Myocyte (in vitro differentiated cells): ENCODE results near the gene ZPR1. TPM values are rescaled to one million over a fixed set of nuclear protein-coding genes. Genes with fewer than 3 reads are reported as not detected.
A peak's percentile ranks its signal among the peaks of the same experiment; 100 is the strongest.
"Not testable (repeated sequence)": the region's sequence is repeated elsewhere in the genome, so short reads cannot be mapped to it uniquely, and the experiment has no call there.

Experiments used
- DNase-seq: peaks from one replicate; pipeline ENCODE4 v3.0.0-alpha.2; 2012; ENCODE audit warnings: low read depth
- total RNA-seq: library from RNA; depleted of rRNA; stranded (reverse); fragments of >200 nt; gene quantifications from 2 replicates; pipeline ENCODE4 v1.2.3, GENCODE V29; 2014

ZPR1 gene
- total RNA-seq, 1 donor from 2014 or later: 83.5 TPM

- no peak for DNase-seq
Measured at GRCh38 chr11:116823031-116823843, 35.4 kb upstream of the ZPR1 start, which contains the start of gene APOA4. Gene APOA4 (minus strand): TSS chr11:116823304. CDS start chr11:116823191, 113 bp downstream.

DNA sequence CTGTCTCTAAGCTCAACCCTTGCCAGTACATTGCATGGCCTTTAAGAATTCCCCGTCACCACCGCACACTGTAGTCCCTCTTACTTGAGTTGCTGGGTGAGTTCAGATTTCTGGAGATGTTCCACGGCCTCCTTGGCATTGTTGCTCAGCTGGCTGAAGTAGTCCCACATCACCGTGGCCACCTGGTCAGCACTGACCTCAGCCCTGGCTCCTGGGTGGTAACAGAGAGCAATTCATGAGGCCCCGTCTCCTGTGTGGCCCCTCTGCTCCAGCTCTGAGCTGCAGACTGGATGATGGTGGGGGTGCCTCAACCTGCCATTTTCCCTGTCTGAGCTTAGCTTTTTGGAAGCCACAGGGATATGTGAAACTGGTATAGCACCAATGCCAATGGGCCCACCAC lies 34.8 kb upstream of the ZPR1 start:
- DNase-seq: no peak

DNA sequence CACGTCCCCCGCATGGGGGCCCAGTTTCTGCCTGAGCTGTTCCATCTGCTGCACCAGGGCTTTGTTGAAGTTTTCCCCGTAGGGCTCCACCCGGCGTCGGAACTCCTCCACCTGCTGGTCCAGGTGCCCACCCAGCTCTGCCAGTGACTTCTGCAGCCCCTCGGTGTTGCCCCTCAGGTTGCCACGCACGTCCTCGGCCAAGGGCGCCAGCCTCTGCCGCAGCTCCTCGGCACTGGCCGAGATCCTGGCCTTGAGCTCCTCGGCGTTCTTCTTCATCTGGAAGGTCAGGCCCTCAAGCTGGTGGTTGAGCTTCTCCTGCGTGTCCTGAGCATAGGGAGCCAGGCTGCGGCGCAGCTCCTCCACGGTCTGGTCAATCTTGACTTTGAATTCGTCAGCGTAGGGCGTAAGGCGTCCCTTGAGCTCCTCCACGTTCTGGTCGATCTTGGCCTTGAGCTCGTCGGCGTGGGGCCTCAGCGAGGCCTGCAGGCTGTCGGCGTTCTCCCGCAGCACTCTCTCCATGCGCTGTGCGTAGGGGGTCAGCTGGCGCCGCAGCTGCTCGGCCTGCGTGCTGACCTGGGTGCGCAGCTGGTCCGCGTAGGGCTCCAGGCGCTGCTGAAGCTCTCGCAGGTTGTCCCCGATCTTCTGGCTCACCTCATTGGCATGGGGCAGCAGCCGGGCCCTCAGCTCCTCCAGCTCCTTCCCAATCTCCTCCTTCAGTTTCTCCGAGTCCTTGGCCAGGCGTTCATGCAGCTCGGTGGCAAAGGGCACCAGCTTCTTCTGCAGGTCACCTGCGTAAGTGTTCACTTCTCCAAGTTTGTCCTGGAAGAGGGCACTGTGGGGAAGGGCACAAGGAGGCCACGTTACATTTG lies 33.5 kb upstream of the ZPR1 start:
- DNase-seq: no peak

DNA sequence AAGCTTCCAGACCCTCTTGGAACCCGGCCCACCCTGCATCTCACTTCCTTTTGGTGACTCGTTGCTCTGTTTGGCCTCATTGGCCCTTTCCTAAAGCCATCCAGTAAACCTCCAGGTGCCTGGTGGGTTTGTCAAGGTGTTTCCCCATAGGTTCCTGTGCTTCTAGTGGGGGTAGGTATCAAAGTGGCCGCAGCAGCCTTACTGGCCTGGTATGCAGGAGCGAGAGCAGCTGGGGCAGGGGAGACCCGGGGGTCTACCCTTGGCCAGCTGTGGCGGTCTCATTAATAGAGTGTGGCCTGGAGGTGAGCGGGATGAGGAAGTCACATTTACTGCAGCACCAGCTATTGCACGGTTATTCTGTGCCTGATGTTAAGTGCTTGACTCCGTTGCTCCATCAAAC lies 31.2 kb upstream of the ZPR1 start:
- DNase-seq: no peak

DNA sequence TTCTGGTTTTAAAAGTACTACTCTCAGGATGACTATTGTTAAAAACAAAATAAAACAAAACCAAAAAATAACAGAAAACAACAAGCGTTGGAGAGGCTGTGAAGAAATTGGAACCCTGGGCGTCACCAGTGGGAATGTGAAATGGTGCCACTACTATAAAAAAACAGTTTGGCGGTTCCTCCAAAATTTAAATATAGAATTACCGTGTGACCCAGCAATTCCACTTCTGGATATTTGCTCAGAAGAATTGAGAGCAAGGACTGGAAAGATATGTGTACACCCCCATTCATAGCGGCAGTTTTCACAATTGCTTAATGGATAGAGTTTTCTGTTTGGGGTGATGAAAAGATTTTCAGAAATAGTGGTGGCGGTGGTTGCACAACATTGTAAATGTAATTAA lies 26.7 kb upstream of the ZPR1 start:
- DNase-seq: no peak

DNA sequence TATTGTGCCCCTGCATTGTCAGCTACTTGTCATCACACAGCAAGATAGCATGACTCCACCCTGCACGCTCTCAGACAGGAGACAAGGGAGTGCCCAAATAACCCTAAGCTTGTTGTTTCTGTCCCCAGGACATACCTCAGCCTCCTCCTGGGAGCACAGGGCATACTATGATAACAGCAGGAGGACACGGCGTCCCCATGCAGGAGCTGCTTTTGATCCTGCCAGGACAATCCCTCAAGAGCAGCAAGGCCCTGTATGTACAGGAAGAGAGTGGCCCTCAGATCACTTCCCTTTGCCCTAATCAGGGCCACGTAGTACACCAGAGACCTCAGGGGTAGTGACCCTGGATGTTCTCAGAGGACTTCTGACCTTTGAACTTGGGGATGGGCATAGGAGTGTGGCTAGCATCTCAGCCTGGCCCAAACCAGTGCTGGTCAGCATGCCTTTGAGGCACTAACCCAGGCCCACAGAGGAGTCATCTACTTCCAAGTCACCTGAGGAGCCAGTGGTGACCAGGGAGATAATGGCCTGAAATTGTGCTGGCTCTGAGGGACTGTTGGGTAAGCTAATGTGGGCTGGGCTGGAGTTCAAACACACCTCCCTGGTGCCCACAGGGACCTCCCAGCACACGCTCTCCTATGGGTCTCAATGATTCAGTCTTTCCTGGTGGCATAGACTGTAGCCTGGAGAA lies 26.1 kb upstream of the ZPR1 start:
- no peak for DNase-seq

- DNase-seq: no peak
Measured at GRCh38 chr11:116813170-116813569, 25.3 kb upstream of the ZPR1 start.

DNA sequence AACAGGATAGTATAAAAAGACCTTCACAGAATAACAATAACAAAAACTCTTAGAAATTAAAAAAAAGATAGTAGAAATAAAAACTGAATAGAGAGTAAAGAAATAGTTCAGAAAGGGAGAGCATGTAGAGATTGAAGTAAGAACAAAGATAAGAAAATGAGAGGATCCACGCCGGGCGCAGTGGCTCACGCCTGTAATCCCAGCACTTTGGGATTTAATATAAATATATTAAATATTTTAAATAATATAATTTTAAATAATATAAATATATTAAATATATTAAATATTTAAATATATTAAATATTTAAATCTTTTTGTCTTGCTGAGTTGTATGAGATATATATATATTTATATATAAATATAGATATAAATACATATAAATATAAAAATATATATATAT lies 24.3 kb upstream of the ZPR1 start:
- no peak for DNase-seq

- no peak for DNase-seq
Measured at GRCh38 chr11:116811194-116811593, 23.4 kb upstream of the ZPR1 start.

DNA sequence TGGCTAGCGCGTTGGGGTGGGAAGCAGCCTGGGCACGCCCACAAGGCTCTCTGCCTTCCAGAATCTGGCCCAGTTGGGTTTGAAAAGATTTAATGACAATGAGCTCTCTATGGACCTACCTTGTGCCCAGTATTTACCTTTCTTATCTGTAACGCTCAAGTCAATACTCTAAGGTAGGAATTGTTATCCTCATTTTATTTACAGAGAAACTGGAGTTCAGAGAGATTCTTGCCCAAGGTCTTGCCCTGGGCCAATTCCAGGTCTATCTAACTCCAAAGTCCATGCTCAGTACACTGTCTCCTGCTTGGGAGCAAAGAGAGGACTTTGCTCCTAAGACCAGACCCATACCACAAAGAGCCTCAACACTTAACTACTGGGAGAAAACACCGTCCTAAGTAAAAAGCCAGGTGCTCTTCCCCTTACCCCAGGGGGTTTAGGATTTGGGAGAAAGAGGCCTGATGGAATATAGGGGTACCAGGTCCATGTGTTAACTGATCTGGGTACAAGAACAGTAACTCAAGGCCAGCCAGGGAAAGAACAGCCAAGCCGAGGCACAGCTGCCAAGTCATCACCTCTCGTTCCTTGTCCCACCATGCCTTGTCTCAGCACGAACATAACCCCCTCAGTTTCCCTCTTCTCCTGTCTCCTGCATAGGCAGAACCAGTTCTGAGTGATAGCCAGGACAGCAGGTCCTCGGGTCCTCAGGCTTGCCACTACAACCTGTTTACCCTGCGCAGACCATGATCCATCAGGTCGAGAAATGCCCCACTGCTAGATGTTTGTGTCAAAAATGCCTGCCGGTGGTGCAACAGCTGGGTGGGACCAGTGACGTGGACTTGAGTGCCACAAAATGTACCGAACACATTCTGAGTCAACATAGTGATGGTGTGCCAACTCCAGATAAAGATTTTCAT lies 20.7 kb upstream of the ZPR1 start:
- no peak for DNase-seq

GRCh38 chr11:116807601-116808261 lies 19.9 kb upstream of the ZPR1 start:
- DNase-seq: no peak

DNA sequence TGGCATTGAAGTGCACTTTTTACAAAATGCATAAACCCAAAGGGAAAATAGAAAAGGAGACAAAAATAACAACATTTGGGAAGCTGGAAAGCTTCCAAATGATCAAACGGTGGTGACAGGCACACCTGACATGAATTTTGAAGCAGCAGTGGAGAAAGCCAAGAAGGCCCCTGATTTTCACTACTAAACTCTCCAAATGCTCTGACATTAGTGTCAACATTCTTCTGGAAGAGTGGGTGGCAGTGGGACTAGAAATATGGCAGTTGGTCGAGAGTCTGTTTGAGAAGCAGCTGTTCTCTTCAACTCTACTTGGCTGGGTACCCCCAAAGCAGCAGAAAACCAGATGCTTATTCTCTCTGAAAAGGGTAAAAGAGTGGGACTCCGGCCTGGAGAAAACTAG lies 16.2 kb upstream of the ZPR1 start:
- no peak for DNase-seq

DNA sequence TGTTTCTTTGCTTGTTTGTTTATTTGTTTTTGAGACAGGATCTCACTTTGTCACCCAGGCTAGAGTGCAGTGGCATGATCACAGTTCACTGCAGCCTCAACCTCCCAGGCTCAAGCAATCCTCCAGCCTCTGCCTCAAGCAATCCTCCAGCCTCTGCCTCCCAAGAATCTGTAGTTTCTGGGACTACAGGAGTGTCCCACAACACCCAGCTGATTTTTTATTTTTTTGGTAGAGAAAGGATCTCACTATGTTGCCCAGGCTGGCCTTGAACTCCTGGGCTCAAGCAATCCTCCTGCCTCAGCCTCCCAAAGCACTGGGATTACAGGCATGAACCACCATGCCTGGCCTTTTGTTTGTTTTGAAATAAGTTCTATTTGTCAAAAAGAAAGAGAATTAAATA lies 13.8 kb upstream of the ZPR1 start:
- DNase-seq: not testable (repeated sequence)

DNA sequence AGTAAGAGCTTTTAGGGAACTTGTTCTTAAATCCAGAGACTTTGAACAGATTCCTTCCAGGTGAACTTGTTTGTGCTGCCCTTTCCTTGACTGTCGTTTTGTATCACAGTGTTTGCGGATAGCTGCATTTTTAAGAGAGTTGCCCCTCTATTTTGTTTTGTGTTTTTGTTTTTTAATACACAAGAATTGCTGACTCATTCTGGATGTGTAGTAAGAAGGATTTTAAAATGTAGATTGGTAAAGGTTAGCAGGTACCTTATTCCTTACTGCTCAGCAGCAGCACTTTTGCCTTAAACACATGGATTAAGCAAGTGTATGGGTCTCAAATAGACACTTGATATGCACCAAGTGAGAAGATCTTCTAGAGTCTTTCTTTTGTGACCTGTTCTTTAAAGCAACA lies 12.8 kb upstream of the ZPR1 start:
- no peak for DNase-seq

- no peak for DNase-seq
Measured at GRCh38 chr11:116798368-116798767, 10.5 kb upstream of the ZPR1 start.

DNA sequence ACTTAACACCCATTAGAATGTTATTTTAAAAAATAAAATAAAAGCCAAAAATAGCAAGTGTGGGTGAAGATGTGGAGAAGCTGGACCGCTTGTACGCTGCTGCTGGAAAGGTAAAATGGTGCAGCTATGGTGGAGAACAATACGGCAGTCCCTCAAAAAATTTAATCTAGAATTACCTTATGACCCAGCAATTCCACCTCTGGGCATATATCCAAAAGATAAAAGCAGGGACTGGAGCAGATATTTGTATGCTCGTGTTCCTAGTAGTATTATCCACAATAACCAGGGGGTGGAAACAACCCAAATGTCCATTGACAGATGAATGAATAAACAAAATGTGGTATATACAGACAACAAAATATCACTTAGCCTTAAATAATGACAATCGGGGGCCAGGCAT lies 10.0 kb upstream of the ZPR1 start:
- no peak for DNase-seq

GRCh38 chr11:116796548-116796947 lies 8.7 kb upstream of the ZPR1 start:
- DNase-seq: no peak

DNA sequence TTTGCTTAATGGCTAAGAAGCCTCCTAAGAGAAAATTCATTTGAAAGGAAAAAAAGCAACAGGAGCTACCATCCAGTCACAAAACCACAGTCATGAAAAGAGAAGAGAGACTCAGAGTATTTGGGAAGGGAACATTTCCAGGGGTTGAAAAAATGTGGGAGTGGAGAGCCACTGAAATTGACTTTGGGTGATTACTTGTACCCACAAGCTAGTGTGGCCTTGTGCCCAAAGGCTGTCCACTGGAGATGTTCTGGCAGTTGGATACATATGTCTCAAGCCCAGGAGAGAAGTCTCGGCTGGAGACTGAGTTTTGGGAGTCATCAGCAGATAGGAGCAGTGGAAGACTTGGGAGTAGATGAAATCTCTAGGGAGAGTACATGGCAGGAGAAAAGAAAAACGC lies 7.0 kb upstream of the ZPR1 start:
- DNase-seq: peak; percentile 75

DNA sequence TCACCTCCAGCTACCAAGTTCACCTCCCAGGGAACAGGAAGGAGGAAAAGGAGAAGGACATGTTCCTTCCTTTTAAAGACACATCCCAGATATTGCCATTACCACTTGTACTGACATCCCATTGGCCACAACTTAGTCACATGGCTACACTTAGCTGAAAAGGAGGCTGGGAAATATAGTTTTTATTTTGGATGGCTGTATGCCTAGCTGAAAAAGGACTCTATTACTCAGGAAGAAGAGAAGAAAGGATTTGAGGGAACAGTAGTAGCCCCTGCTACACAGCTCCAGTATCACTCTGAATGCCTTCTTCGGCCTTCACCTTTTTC lies 5.9 kb upstream of the ZPR1 start:
- peak; percentile 62 for DNase-seq
